GM23338 (cell line): ENCODE results near the gene MUCL3. TPM values are rescaled to one million over a fixed set of nuclear protein-coding genes. Genes with fewer than 3 reads are reported as not detected.

Source experiments
- ATAC-seq: fragments of 200-7000 bp; cut with Tn5 transposase; 3 replicates; pipeline ENCODE4 v1.9.1; 2020
- DNase-seq: peaks from one replicate; pipeline ENCODE4 v3.0.0-alpha.2; 2015; ENCODE audit warnings: low spot score
- H2AFZ ChIP-seq: fragments of 200-600 bp; sonication (generic); 2 replicates; pipeline ENCODE4 v1.8.0; 2016; ENCODE audit warnings: antibody characterized with exemption, mild to moderate bottlenecking, moderate library complexity
- H3F3A ChIP-seq: fragments of 200-600 bp; sonication (generic); replicated peaks from 2 replicates; pipeline ENCODE4 v1.8.0; 2017; ENCODE audit warnings: antibody characterized with exemption, mixed run types, low read depth
- H3K27ac ChIP-seq: fragments of 200-600 bp; sonication (generic); 2 replicates; pipeline ENCODE4 v1.6.1; 2016; ENCODE audit warnings: low read depth
- H3K27me3 ChIP-seq: fragments of 200-600 bp; sonication (generic); 2 replicates; pipeline ENCODE4 v1.8.0; 2016; ENCODE audit warnings: mild to moderate bottlenecking, mixed run types, moderate library complexity; ENCODE audit not compliant: insufficient read depth
- H3K36me3 ChIP-seq: fragments of 200-600 bp; sonication (generic); 2 replicates; pipeline ENCODE4 v1.8.0; 2016; ENCODE audit warnings: mild to moderate bottlenecking; ENCODE audit not compliant: insufficient read depth
- H3K4me1 ChIP-seq: fragments of 200-600 bp; sonication (generic); 2 replicates; pipeline ENCODE4 v1.8.0; 2016; ENCODE audit warnings: mild to moderate bottlenecking, moderate library complexity; ENCODE audit not compliant: insufficient read depth
- H3K4me2 ChIP-seq: fragments of 200-600 bp; sonication (generic); 2 replicates; pipeline ENCODE4 v1.7.1; 2017; ENCODE audit warnings: mixed run types
- H3K4me3 ChIP-seq: fragments of 200-600 bp; sonication (generic); 2 replicates; pipeline ENCODE4 v1.6.1; 2016; ENCODE audit warnings: mixed run types
- H3K79me2 ChIP-seq: fragments of 200-600 bp; sonication (generic); replicated peaks from 2 replicates; pipeline ENCODE4 v1.8.0; 2017; ENCODE audit warnings: mild to moderate bottlenecking; ENCODE audit not compliant: insufficient read depth
- H3K9me2 ChIP-seq: fragments of 200-600 bp; sonication (generic); 2 replicates; pipeline ENCODE4 v1.8.0; 2017; ENCODE audit not compliant: insufficient read depth
- H4K20me1 ChIP-seq: fragments of 200-600 bp; sonication (generic); replicated peaks from 2 replicates; pipeline ENCODE4 v1.8.0; 2017; ENCODE audit warnings: mild to moderate bottlenecking; ENCODE audit not compliant: insufficient read depth
- H3K27ac Mint-ChIP-seq: 2 replicates; pipeline ENCODE4 v1.8.0; 2020; ENCODE audit warnings: inconsistent platforms, mild to moderate bottlenecking, moderate library complexity, mixed read lengths
- H3K27me3 Mint-ChIP-seq: 3 replicates; pipeline ENCODE4 v1.8.0; 2022; ENCODE audit warnings: low read depth, mild to moderate bottlenecking, moderate library complexity, mixed read lengths, inconsistent platforms; ENCODE audit not compliant: insufficient read depth, poor library complexity
- H3K36me3 Mint-ChIP-seq: 3 replicates; pipeline ENCODE4 v1.8.0; 2021; ENCODE audit warnings: low read depth, mild to moderate bottlenecking, inconsistent platforms, moderate library complexity, mixed read lengths
- H3K4me1 Mint-ChIP-seq: 3 replicates; pipeline ENCODE4 v1.8.0; 2020; ENCODE audit warnings: mild to moderate bottlenecking, inconsistent platforms, mixed read lengths
- H3K4me3 Mint-ChIP-seq: 3 replicates; pipeline ENCODE4 v1.8.0; 2021; ENCODE audit warnings: moderate library complexity, mild to moderate bottlenecking, inconsistent platforms, mixed read lengths
- H3K9me3 Mint-ChIP-seq: 3 replicates; pipeline ENCODE4 v1.8.0; 2020; ENCODE audit warnings: moderate library complexity, mild to moderate bottlenecking, inconsistent platforms, mixed read lengths
- CREB1 ChIP-seq: fragments of 250-450 bp; sonication (Bioruptor Pico); IDR thresholded peaks from 2 replicates; pipeline ENCODE4 v1.5.0; 2020; ENCODE audit warnings: low read depth, mild to moderate bottlenecking, moderate library complexity
- EZH2 ChIP-seq: fragments of 200-600 bp; sonication (generic); IDR thresholded peaks from one replicate; pipeline ENCODE4 v1.8.0; 2017; ENCODE audit warnings: antibody characterized with exemption, mild to moderate bottlenecking, low read depth; ENCODE audit not compliant: unreplicated experiment
- EZH2phosphoT487 ChIP-seq: fragments of 200-600 bp; sonication (generic); IDR thresholded peaks from one replicate; pipeline ENCODE4 v1.8.1; 2018; ENCODE audit warnings: antibody characterized with exemption; ENCODE audit not compliant: unreplicated experiment
- JUNB ChIP-seq: IDR thresholded peaks from one replicate; pipeline ENCODE4 v1.6.1; 2016; ENCODE audit warnings: antibody characterized with exemption; ENCODE audit not compliant: unreplicated experiment
- NANOG ChIP-seq: IDR thresholded peaks from 2 replicates; pipeline ENCODE4 v1.6.1; 2016; ENCODE audit warnings: antibody characterized with exemption, borderline replicate concordance
- POLR2AphosphoS5 ChIP-seq: IDR thresholded peaks from 2 replicates; pipeline ENCODE4 v1.6.1; 2016; ENCODE audit warnings: antibody characterized with exemption, low read depth
- STAT1 ChIP-seq: IDR thresholded peaks from one replicate; pipeline ENCODE4 v1.6.1; 2016; ENCODE audit warnings: antibody characterized with exemption; ENCODE audit not compliant: unreplicated experiment
- ZNF114 ChIP-seq: fragments of 250-450 bp; sonication (Bioruptor Pico); IDR thresholded peaks from 2 replicates; pipeline ENCODE4 v1.5.0; 2020; ENCODE audit warnings: mild to moderate bottlenecking, moderate library complexity
- ZNF331 ChIP-seq: fragments of 250-450 bp; sonication (Bioruptor Pico); IDR thresholded peaks from 2 replicates; pipeline ENCODE4 v1.5.0; 2020; ENCODE audit warnings: low read depth, mild to moderate bottlenecking, moderate library complexity
- polyA plus RNA-seq: library from polyadenylated mRNA; unstranded; fragments of >200 nt; fragmentation: Nextera tagmentation; extraction: Ambion mirVana; gene quantifications from 2 replicates; pipeline ENCODE4 v1.2.1, GENCODE V29; 2016
- total RNA-seq: library from RNA; depleted of rRNA; stranded (reverse); fragments of >200 nt; shearing (Covaris generic); gene quantifications from 2 replicates; pipeline ENCODE4 v1.2.3, GENCODE V29; 2014
- TF ChIP-seq, protein P1 (sequence below): IDR thresholded peaks from 2 replicates; pipeline ENCODE4 v1.6.1; 2016; ENCODE audit warnings: antibody characterized with exemption
- TF ChIP-seq, protein P2 (sequence below): IDR thresholded peaks from one replicate; pipeline ENCODE4 v1.6.1; 2018; ENCODE audit warnings: antibody characterized with exemption; ENCODE audit not compliant: unreplicated experiment
- TF ChIP-seq, protein P3 (sequence below), 2 experiments: fragments of 200-600 bp in 1 of 2; sonication (generic) in 1 of 2; conservative IDR thresholded peaks; 2 replicates each; pipeline versions ENCODE4 v1.5.1 to v1.6.1; 2016 to 2017; ENCODE audit warnings: antibody characterized with exemption in 2 of 2, low read depth in 2 of 2, mild to moderate bottlenecking in 2 of 2, moderate library complexity in 1 of 2
- TF ChIP-seq, protein P4 (sequence below): fragments of 250-450 bp; sonication (Bioruptor Pico); IDR thresholded peaks from 2 replicates; pipeline ENCODE4 v1.5.0; 2020; ENCODE audit warnings: mild to moderate bottlenecking, moderate library complexity

MUCL3 gene
- total and polyA plus RNA-seq, 2 experiments from 2014 or later = 0.32 TPM; not detected in 1

DNA sequence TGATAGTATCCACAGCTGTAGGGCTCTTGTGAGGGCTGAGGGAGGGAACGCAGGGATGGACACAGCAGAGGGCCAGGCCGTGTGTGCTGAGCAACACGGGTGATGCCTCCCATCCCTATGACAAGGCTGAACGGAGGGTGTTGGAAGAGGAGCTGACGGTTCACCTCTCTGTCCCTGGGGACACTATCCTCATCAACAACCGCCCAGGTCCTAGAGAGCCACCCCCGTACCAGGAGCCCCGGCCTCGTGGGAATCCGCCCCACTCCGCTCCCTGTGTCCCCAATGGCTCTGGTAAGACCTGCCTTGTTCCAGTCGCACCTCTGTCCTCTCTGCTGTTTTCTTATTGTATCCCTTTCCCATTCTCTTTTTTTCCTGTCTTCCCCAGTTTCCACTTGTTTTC is 46.4 kb upstream of the MUCL3 start:
- peaks cover 3% of the 10 kb centered on the region for H3K27me3 Mint-ChIP-seq
- Histone ChIP-seq H2AFZ (no peak overlapping the region), H3K27ac (no peak overlapping the region), H3K9me2 (no peaks in the 10 kb centered on the region), H3K27me3 (no peaks in the 10 kb centered on the region), H3K4me1 (no peaks in the 10 kb centered on the region), H3K36me3 (peaks cover 12% of the 10 kb centered on the region), H4K20me1 (no peaks in the 10 kb centered on the region; the same call in 1 of the 2 replicates), H3K79me2 (peaks cover 8% of the 10 kb centered on the region), H3F3A (0 out of 2 replicates have a peak, but pooled peaks cover 3% of the 10 kb centered on the region), H3K4me3 (no peak overlapping the region), H3K4me2 (no peak overlapping the region)
- ATAC-seq (no peak), DNase-seq (no peak)
- peaks cover 16% of the 10 kb centered on the region for H3K4me1 Mint-ChIP-seq
- H3K4me3 Mint-ChIP-seq = no peak overlapping the region
- H3K36me3 Mint-ChIP-seq = peaks cover 76% of the 10 kb centered on the region
- H3K9me3 Mint-ChIP-seq = no peaks in the 10 kb centered on the region
- H3K27ac Mint-ChIP-seq = no peak overlapping the region
- TF ChIP-seq NANOG (no peak), EZH2 (no peak), POLR2AphosphoS5 (no peak), ZNF331 (CRISPR knock-in tag) (no peak), JUNB (no peak), ZNF114 (CRISPR knock-in tag) (no peak), EZH2phosphoT487 (no peak), STAT1 (no peak), CREB1 (CRISPR knock-in tag) (no peak)
- TF ChIP-seq, protein P1, sequence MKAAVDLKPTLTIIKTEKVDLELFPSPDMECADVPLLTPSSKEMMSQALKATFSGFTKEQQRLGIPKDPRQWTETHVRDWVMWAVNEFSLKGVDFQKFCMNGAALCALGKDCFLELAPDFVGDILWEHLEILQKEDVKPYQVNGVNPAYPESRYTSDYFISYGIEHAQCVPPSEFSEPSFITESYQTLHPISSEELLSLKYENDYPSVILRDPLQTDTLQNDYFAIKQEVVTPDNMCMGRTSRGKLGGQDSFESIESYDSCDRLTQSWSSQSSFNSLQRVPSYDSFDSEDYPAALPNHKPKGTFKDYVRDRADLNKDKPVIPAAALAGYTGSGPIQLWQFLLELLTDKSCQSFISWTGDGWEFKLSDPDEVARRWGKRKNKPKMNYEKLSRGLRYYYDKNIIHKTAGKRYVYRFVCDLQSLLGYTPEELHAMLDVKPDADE = no peak
- TF ChIP-seq, protein P2, sequence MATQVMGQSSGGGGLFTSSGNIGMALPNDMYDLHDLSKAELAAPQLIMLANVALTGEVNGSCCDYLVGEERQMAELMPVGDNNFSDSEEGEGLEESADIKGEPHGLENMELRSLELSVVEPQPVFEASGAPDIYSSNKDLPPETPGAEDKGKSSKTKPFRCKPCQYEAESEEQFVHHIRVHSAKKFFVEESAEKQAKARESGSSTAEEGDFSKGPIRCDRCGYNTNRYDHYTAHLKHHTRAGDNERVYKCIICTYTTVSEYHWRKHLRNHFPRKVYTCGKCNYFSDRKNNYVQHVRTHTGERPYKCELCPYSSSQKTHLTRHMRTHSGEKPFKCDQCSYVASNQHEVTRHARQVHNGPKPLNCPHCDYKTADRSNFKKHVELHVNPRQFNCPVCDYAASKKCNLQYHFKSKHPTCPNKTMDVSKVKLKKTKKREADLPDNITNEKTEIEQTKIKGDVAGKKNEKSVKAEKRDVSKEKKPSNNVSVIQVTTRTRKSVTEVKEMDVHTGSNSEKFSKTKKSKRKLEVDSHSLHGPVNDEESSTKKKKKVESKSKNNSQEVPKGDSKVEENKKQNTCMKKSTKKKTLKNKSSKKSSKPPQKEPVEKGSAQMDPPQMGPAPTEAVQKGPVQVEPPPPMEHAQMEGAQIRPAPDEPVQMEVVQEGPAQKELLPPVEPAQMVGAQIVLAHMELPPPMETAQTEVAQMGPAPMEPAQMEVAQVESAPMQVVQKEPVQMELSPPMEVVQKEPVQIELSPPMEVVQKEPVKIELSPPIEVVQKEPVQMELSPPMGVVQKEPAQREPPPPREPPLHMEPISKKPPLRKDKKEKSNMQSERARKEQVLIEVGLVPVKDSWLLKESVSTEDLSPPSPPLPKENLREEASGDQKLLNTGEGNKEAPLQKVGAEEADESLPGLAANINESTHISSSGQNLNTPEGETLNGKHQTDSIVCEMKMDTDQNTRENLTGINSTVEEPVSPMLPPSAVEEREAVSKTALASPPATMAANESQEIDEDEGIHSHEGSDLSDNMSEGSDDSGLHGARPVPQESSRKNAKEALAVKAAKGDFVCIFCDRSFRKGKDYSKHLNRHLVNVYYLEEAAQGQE = no peak
- TF ChIP-seq, protein P3, sequence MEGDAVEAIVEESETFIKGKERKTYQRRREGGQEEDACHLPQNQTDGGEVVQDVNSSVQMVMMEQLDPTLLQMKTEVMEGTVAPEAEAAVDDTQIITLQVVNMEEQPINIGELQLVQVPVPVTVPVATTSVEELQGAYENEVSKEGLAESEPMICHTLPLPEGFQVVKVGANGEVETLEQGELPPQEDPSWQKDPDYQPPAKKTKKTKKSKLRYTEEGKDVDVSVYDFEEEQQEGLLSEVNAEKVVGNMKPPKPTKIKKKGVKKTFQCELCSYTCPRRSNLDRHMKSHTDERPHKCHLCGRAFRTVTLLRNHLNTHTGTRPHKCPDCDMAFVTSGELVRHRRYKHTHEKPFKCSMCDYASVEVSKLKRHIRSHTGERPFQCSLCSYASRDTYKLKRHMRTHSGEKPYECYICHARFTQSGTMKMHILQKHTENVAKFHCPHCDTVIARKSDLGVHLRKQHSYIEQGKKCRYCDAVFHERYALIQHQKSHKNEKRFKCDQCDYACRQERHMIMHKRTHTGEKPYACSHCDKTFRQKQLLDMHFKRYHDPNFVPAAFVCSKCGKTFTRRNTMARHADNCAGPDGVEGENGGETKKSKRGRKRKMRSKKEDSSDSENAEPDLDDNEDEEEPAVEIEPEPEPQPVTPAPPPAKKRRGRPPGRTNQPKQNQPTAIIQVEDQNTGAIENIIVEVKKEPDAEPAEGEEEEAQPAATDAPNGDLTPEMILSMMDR (conservative IDR thresholded peaks at IDR 0.05; ENCODE audit: low read depth in 2 of 2) = no peak
- TF ChIP-seq, protein P4, sequence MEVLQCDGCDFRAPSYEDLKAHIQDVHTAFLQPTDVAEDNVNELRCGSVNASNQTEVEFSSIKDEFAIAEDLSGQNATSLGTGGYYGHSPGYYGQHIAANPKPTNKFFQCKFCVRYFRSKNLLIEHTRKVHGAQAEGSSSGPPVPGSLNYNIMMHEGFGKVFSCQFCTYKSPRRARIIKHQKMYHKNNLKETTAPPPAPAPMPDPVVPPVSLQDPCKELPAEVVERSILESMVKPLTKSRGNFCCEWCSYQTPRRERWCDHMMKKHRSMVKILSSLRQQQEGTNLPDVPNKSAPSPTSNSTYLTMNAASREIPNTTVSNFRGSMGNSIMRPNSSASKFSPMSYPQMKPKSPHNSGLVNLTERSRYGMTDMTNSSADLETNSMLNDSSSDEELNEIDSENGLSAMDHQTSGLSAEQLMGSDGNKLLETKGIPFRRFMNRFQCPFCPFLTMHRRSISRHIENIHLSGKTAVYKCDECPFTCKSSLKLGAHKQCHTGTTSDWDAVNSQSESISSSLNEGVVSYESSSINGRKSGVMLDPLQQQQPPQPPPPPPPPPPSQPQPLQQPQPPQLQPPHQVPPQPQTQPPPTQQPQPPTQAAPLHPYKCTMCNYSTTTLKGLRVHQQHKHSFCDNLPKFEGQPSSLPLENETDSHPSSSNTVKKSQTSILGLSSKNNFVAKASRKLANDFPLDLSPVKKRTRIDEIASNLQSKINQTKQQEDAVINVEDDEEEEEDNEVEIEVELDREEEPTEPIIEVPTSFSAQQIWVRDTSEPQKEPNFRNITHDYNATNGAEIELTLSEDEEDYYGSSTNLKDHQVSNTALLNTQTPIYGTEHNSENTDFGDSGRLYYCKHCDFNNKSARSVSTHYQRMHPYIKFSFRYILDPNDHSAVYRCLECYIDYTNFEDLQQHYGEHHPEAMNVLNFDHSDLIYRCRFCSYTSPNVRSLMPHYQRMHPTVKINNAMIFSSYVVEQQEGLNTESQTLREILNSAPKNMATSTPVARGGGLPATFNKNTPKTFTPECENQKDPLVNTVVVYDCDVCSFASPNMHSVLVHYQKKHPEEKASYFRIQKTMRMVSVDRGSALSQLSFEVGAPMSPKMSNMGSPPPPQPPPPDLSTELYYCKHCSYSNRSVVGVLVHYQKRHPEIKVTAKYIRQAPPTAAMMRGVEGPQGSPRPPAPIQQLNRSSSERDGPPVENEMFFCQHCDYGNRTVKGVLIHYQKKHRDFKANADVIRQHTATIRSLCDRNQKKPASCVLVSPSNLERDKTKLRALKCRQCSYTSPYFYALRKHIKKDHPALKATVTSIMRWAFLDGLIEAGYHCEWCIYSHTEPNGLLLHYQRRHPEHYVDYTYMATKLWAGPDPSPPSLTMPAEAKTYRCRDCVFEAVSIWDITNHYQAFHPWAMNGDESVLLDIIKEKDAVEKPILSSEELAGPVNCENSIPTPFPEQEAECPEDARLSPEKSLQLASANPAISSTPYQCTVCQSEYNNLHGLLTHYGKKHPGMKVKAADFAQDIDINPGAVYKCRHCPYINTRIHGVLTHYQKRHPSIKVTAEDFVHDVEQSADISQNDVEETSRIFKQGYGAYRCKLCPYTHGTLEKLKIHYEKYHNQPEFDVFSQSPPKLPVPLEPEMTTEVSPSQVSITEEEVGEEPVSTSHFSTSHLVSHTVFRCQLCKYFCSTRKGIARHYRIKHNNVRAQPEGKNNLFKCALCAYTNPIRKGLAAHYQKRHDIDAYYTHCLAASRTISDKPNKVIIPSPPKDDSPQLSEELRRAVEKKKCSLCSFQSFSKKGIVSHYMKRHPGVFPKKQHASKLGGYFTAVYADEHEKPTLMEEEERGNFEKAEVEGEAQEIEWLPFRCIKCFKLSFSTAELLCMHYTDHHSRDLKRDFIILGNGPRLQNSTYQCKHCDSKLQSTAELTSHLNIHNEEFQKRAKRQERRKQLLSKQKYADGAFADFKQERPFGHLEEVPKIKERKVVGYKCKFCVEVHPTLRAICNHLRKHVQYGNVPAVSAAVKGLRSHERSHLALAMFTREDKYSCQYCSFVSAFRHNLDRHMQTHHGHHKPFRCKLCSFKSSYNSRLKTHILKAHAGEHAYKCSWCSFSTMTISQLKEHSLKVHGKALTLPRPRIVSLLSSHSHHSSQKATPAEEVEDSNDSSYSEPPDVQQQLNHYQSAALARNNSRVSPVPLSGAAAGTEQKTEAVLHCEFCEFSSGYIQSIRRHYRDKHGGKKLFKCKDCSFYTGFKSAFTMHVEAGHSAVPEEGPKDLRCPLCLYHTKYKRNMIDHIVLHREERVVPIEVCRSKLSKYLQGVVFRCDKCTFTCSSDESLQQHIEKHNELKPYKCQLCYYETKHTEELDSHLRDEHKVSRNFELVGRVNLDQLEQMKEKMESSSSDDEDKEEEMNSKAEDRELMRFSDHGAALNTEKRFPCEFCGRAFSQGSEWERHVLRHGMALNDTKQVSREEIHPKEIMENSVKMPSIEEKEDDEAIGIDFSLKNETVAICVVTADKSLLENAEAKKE (CRISPR knock-in tag) = no peak
